ENCODE data around the gene UNC93A.
"Not testable (repeated sequence)": the region's sequence is repeated elsewhere in the genome, so short reads cannot be mapped to it uniquely, and the experiment has no call there.

Gene UNC93A

GRCh38 chr6:167270499-167271311 lies 20.4 kb upstream of the UNC93A start:
- no peak for DNase-seq (ENCODE audit: low read depth)

- DNase-seq (ENCODE audit: low read depth), result no peak
Measured at GRCh38 chr6:167272151-167272550, 19.0 kb upstream of the UNC93A start.

GRCh38 chr6:167272696-167273379 lies 18.3 kb upstream of the UNC93A start:
- DNase-seq (ENCODE audit: low read depth), result no peak

- no peak for DNase-seq (ENCODE audit: low read depth)
Measured at GRCh38 chr6:167274270-167274669, 16.8 kb upstream of the UNC93A start.

GRCh38 chr6:167275001-167275400 lies 16.1 kb upstream of the UNC93A start:
- DNase-seq (ENCODE audit: low read depth), result no peak

GRCh38 chr6:167275436-167275835 lies 15.7 kb upstream of the UNC93A start:
- DNase-seq (ENCODE audit: low read depth), result no peak

GRCh38 chr6:167276772-167277533 lies 14.2 kb upstream of the UNC93A start:
- DNase-seq (ENCODE audit: low read depth), result no peak

GRCh38 chr6:167278173-167278940 lies 12.8 kb upstream of the UNC93A start:
- DNase-seq (ENCODE audit: low read depth), result not testable (repeated sequence)

- DNase-seq (ENCODE audit: low read depth), result no peak
Measured at GRCh38 chr6:167279766-167280446, 11.2 kb upstream of the UNC93A start.

GRCh38 chr6:167280466-167280865 lies 10.6 kb upstream of the UNC93A start:
- DNase-seq (ENCODE audit: low read depth), result not testable (repeated sequence)

GRCh38 chr6:167282165-167282564 lies 8.9 kb upstream of the UNC93A start:
- no peak for DNase-seq (ENCODE audit: low read depth)

GRCh38 chr6:167284565-167284964 lies 6.5 kb upstream of the UNC93A start:
- not testable (repeated sequence) for DNase-seq (ENCODE audit: low read depth)

- no peak for DNase-seq (ENCODE audit: low read depth)
Measured at GRCh38 chr6:167285077-167285770, 5.9 kb upstream of the UNC93A start.

- DNase-seq (ENCODE audit: low read depth), result no peak
Measured at GRCh38 chr6:167287513-167288048, 3.5 kb upstream of the UNC93A start.

GRCh38 chr6:167288591-167289225 lies 2.4 kb upstream of the UNC93A start:
- DNase-seq (ENCODE audit: low read depth), result not testable (repeated sequence)

- not testable (repeated sequence) for DNase-seq (ENCODE audit: low read depth)
Measured at GRCh38 chr6:167289291-167289690, 1.8 kb upstream of the UNC93A start.

GRCh38 chr6:167291623-167292300 lies 647 bp downstream of the UNC93A start:
- DNase-seq (ENCODE audit: low read depth), result no peak

GRCh38 chr6:167292301-167293087 lies 1.4 kb downstream of the UNC93A start:
- no peak for DNase-seq (ENCODE audit: low read depth)

Data from HS-27A (cell line).